Prostate gland (tissue), 2 donors: ENCODE measurements around the gene IPP.

Experiments used
- CTCF ChIP-seq, 4 experiments: fragments of 200-600 bp in 2 of 4; fragments of 450-650 bp in 2 of 4; sonication (generic) in 2 of 4; IDR thresholded peaks; 1 replicate in 3 of 4; 2 replicates in 1 of 4; pipeline ENCODE4 v1.5.1; 2016 to 2019; ENCODE audit warnings: antibody characterized with exemption in 4 of 4, mild to moderate bottlenecking in 2 of 4, moderate library complexity in 2 of 4
- POLR2A ChIP-seq: fragments of 450-650 bp; IDR thresholded peaks from one replicate; pipeline ENCODE4 v1.6.1; 2016; ENCODE audit warnings: antibody characterized with exemption, mild to moderate bottlenecking
- POLR2AphosphoS5 ChIP-seq: sonication (generic); formaldehyde crosslinking; IDR thresholded peaks from one replicate; pipeline ENCODE4 v1.6.1; 2017; ENCODE audit warnings: antibody characterized with exemption

DNA sequence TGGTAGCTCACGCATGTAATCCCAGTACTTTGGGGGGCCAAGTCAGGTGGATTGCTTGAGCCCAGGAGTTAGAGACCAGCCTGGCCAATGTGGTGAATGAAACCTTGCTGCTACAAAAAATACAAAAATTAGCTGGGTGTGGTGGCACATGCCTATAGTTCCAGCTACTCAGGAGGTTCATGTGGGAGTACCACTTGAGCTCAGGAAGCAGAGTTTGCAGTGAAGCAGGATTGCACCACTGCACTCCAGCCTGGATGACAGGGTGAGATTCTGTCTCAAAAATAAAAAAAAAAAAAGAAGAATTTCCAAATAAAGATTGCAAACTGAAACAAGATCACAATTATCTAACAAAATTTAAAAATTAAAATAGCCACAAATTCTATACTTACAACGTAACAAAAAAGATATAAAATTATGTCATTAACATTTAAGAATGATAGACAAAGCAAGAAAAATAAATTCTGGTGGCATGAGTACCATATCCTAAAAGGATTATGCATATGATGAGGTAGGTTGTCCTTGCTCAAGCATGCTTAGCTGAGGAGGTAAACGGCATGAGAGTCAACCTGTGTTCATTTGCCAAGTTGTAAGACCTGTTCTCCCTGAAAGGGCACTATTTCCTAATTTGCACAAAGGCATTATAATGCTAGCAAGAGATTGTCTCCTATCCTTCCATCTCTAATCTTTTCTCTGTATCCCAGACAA is 20.2 kb downstream of the IPP start:
- TF ChIP-seq POLR2A, result no peak
- TF ChIP-seq CTCF (IDR thresholded peaks at IDR 0.05), result no peak
- TF ChIP-seq POLR2AphosphoS5, result peak; percentile 86
